GM12892 (cell line): ENCODE results near the gene ZBTB12.

Experiments used
- POLR2A ChIP-seq: IDR thresholded peaks from 2 replicates; pipeline ENCODE4 v1.6.1; 2011; ENCODE audit warnings: low read depth, low read length, control low read depth
- POLR2AphosphoS5 ChIP-seq: IDR thresholded peaks from 2 replicates; pipeline ENCODE4 v1.6.1; 2011; ENCODE audit warnings: low read depth, low read length, control low read depth

GRCh38 chr6:31874084-31874670, 27.7 kb downstream of the ZBTB12 start:
- no peak for TF ChIP-seq POLR2A
- TF ChIP-seq POLR2AphosphoS5: no peak
